ENCODE results near the gene GRIN2B.

DNA sequence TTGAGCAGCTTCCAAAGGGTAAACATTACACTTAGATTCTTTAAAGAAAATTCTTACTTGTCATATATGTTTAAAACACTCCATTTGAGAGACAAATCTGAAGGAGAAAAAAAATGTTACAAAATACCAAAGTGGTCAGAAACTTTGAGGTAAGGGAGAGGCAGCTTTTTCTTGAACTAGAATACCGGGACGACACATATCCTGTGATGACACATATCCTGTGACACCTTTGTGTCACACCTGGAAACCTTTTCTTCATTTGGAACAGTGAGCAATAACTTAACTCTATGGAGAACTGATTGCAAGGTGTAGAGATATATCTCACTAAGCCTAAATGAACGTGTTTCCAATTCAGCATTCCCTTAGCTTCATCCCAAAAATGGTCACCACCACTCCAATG lies 4.6 kb upstream of the GRIN2B start:
- TF ChIP-seq, protein P1, sequence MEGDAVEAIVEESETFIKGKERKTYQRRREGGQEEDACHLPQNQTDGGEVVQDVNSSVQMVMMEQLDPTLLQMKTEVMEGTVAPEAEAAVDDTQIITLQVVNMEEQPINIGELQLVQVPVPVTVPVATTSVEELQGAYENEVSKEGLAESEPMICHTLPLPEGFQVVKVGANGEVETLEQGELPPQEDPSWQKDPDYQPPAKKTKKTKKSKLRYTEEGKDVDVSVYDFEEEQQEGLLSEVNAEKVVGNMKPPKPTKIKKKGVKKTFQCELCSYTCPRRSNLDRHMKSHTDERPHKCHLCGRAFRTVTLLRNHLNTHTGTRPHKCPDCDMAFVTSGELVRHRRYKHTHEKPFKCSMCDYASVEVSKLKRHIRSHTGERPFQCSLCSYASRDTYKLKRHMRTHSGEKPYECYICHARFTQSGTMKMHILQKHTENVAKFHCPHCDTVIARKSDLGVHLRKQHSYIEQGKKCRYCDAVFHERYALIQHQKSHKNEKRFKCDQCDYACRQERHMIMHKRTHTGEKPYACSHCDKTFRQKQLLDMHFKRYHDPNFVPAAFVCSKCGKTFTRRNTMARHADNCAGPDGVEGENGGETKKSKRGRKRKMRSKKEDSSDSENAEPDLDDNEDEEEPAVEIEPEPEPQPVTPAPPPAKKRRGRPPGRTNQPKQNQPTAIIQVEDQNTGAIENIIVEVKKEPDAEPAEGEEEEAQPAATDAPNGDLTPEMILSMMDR (IDR thresholded peaks at IDR 0.05): no peak
- TF ChIP-seq POLR2A (IDR thresholded peaks at IDR 0.05) (no peak), POLR2AphosphoS5 (IDR thresholded peaks at IDR 0.05) (no peak), EP300 (IDR thresholded peaks at IDR 0.05) (no peak)

Measured in sigmoid colon (tissue), 4 donors.